Heart right ventricle (tissue), 16 donors: ENCODE results near the gene TNF. TPM values are rescaled to one million over a fixed set of nuclear protein-coding genes. Genes with fewer than 3 reads are reported as not detected.
A peak's percentile ranks its signal among the peaks of the same experiment; 100 is the strongest.
"Not testable (repeated sequence)": the region's sequence is repeated elsewhere in the genome, so short reads cannot be mapped to it uniquely, and the experiment has no call there.

Experiments used
- ATAC-seq, 8 donors: fragments of 200-7000 bp; cut with Tn5 transposase; one replicate each; pipeline ENCODE4 v1.9.1; 2020; ENCODE audit warnings: mild to moderate bottlenecking in 8 of 8, moderate library complexity in 8 of 8, moderate number of reproducible peaks in 1 of 8
- DNase-seq, 2 donors: peaks; one replicate each; pipeline ENCODE4 v3.0.0-alpha.2; 2020
- H3K27ac ChIP-seq, 10 donors: fragments of 200-600 bp; sonication (generic) in 2 of 10; one replicate each; pipeline versions ENCODE4 v1.5.0 to v1.8.0; 2020 to 2022; ENCODE audit warnings: mild to moderate bottlenecking in 3 of 10
- H3K27me3 ChIP-seq, 7 donors: fragments of 200-600 bp; one replicate each; pipeline ENCODE4 v1.8.0; 2021 to 2022; ENCODE audit warnings: mild to moderate bottlenecking in 2 of 7
- H3K36me3 ChIP-seq, 9 donors: fragments of 200-600 bp; sonication (generic) in 1 of 9; one replicate each; pipeline versions ENCODE4 v1.5.0 to v1.8.0; 2020 to 2022; ENCODE audit warnings: mild to moderate bottlenecking in 2 of 9
- H3K4me1 ChIP-seq, 9 donors: fragments of 200-600 bp; sonication (generic) in 1 of 9; one replicate each; pipeline versions ENCODE4 v1.5.0 to v1.8.0; 2020 to 2022; ENCODE audit warnings: mild to moderate bottlenecking in 4 of 9
- H3K4me3 ChIP-seq, 10 donors: fragments of 200-600 bp; sonication (generic) in 2 of 10; one replicate each; pipeline versions ENCODE4 v1.5.0 to v1.8.0; 2020 to 2022; ENCODE audit warnings: mild to moderate bottlenecking in 7 of 10, moderate library complexity in 2 of 10
- H3K9me3 ChIP-seq, 11 donors: fragments of 200-600 bp in 10 of 11; sonication (generic) in 2 of 11; one replicate each; pipeline versions ENCODE4 v1.5.0 to v1.8.0; 2013 to 2022; ENCODE audit warnings: mild to moderate bottlenecking in 2 of 11, control low read depth in 1 of 11, moderate library complexity in 1 of 11
- CTCF ChIP-seq, 9 donors: fragments of 200-600 bp; sonication (generic) in 2 of 9; IDR thresholded peaks; one replicate each; pipeline versions ENCODE4 v1.5.0 to v1.8.0; 2021 to 2022; ENCODE audit warnings: antibody characterized with exemption in 9 of 9, mild to moderate bottlenecking in 5 of 9, moderate library complexity in 1 of 9
- WGBS, 2 donors: extraction: QIAGEN DNeasy Blood & Tissue Kit; methylation state at CpG; one replicate each; pipeline ENCODE4 v1.1.7; 2013; ENCODE audit warnings: inconsistent platforms in 1 of 2; 5-methylcytosine and 5-hydroxymethylcytosine counted together
- intact Hi-C, 10 donors: fragments of 100-400 bp; cut with DNase I; formaldehyde crosslinking; loops; one replicate each; pipeline versions ENCODE4 v1.11.1 to v1.14.2; 2022
- polyA plus RNA-seq, 2 donors: library from polyadenylated mRNA; stranded (reverse); fragments of 200-250 nt; gene quantifications; one replicate each; pipeline ENCODE4 v1.2.3, GENCODE V29; 2013
- total RNA-seq, 10 donors: library from RNA; stranded (reverse); fragmentation: NEBNext Ultra II Directional in 3 of 10; extraction: Animal tissue kit (Norgen Biotek cat#: 25700) in 3 of 10; gene quantifications; one replicate each; pipeline versions ENCODE4 v1.2.1 to v1.2.4, GENCODE V29; 2021 to 2023
- donor health status: Arrhythmogenic right ventricular cardiomyopathy.
- donor health status: ischemic (EF 13 %, LVEDD 7.1; RV severe dilation, severe dysfunction).
- donor health status: healthy with polysubstance abuse.
- donor health status: DM: no; HTN: yes; CAD: no.
- donor health status: DM: no; HTN: no; CAD: no.
- donor health status: ischemic (EF 25% LVEDD 6.9; RV normal size, moderate dysfunction).
- donor health status: ischemic (EF 25% LVEDD 5.7; RV mildly dilated, moderate dysfunction).
- donor health status: healthy.
- donor health status: DM: yes; HTN: yes; CAD: no.
- donor health status: Ischemic cardiomyopathy.
- donor health status: ischemic (EF 35%, LVEDD 5.7; RV mildly dilated, moderate dysfunction).
- donor health status: nonischemic (EF 11% LVEDD 7.7; RV severe dilation, severe dysfunction).
- donor health status: DM: yes; HTN: yes; CAD: no.
- donor health status: PGD.
- donor health status: ischemic (EF 29% LVEDD 5.4; RV normal size, mild dysfunction).
- donor health status: nonischemic (EF 23%, LVEDD 6.1; RV moderate dilation, normal function).

Gene TNF
- total and polyA plus RNA-seq, 12 donors: 0.16 to 3.0 (median 0.60) TPM; not detected in 1

GRCh38 chr6:31548544-31548873, 26.9 kb upstream of the TNF start:
- 93 to 95% methylated on average over 2 of the region's 2 CpGs for WGBS, 2 donors
- H3K27ac ChIP-seq: peak overlapping the region in 8 of 10 donors; percentile 87 to 95 (median 92)
- ATAC-seq (no peak), DNase-seq (no peak)
- peak overlapping the region in 5 of 10 donors; percentile 56 to 63 (median 57) for H3K4me3 ChIP-seq
- H3K4me1 ChIP-seq: peaks cover 6 to 41% (median 15%) of the 10 kb centered on the region in 9 donors
- TF ChIP-seq CTCF (IDR thresholded peaks at IDR 0.05): no peak
- intact Hi-C loops: loop anchor here in 8 of 10 donors (2.0 to 10.0 kb wide), 8 partner anchors 32 to 406 kb away; partner anchors contain the start of genes LTB (in 4 of the 8), NELFE (in 3 of the 8), SKIC2 (in 3 of the 8) and AIF1 (in 2 of the 8)
- peaks cover 0 to 46% (median 15%) of the 10 kb centered on the region in 9 donors for H3K36me3 ChIP-seq
- no peaks in the 10 kb centered on the region for H3K9me3 ChIP-seq
- no peaks in the 10 kb centered on the region for H3K27me3 ChIP-seq

GRCh38 chr6:31551371-31551770, 24.0 kb upstream of the TNF start:
- peaks cover 0 to 70% (median 15%) of the 10 kb centered on the region in 9 donors for H3K36me3 ChIP-seq
- peaks cover 6 to 44% (median 19%) of the 10 kb centered on the region in 9 donors for H3K4me1 ChIP-seq
- peak in 1 of 2 donors; percentile 68 for DNase-seq
- 44 to 45% methylated on average over 5 of the region's 5 CpGs for WGBS, 2 donors
- intact Hi-C loops: loop anchor here in 2 of 10 donors (1.0 kb wide), 1 partner anchor 47 kb away; no protein-coding TSS in a partner anchor
- ATAC-seq, H3K9me3 ChIP-seq, H3K27me3 ChIP-seq, H3K4me3 ChIP-seq: not testable (repeated sequence)
- peak in 8 of 9 donors; percentile 25 to 66 (median 59) for TF ChIP-seq CTCF (IDR thresholded peaks at IDR 0.05)
- peak overlapping the region in 6 of 10 donors; percentile 8 to 59 (median 38) for H3K27ac ChIP-seq

- Histone ChIP-seq H3K4me3 (no peak overlapping the region), H3K36me3 (peaks cover 5 to 79% (median 24%) of the 10 kb centered on the region in 9 donors), H3K27ac (no peak overlapping the region), H3K27me3 (no peaks in the 10 kb centered on the region), H3K4me1 (peaks cover 20 to 71% (median 44%) of the 10 kb centered on the region in 9 donors), H3K9me3 (no peaks in the 10 kb centered on the region)
- intact Hi-C loops: no loop called here
- DNase-seq (no peak), ATAC-seq (no peak)
- WGBS, 2 donors: 66 to 71% methylated on average over 3 of the region's 3 CpGs
- TF ChIP-seq CTCF (IDR thresholded peaks at IDR 0.05): no peak
Measured at GRCh38 chr6:31556307-31556706, 19.1 kb upstream of the TNF start.

GRCh38 chr6:31557443-31558317, 17.7 kb upstream of the TNF start:
- no peak for TF ChIP-seq CTCF (IDR thresholded peaks at IDR 0.05)
- H3K36me3 ChIP-seq: peaks cover 5 to 68% (median 15%) of the 10 kb centered on the region in 9 donors
- H3K27ac ChIP-seq: peak overlapping the region in 9 of 10 donors; percentile 73 to 91 (median 82)
- intact Hi-C loops: no loop called here
- 56 to 58% methylated on average over 24 of the region's 24 CpGs for WGBS, 2 donors
- H3K27me3 ChIP-seq: no peaks in the 10 kb centered on the region
- DNase-seq (no peak), ATAC-seq (peak in 1 of 8 donors; percentile 13)
- no peaks in the 10 kb centered on the region for H3K9me3 ChIP-seq
- H3K4me3 ChIP-seq: peak overlapping the region in 3 of 10 donors; percentile 11 to 33 (median 12)
- H3K4me1 ChIP-seq: peaks cover 20 to 74% (median 40%) of the 10 kb centered on the region in 9 donors
